HepG2 (cell line): ENCODE data around the gene ANKRD52. TPM values are rescaled to one million over a fixed set of nuclear protein-coding genes. Genes with fewer than 3 reads are reported as not detected.
A peak's percentile ranks its signal among the peaks of the same experiment; 100 is the strongest.

Experiments
- AHDC1 ChIP-seq: sonication (generic); formaldehyde crosslinking; IDR thresholded peaks from 2 replicates; pipeline ENCODE4 v1.5.1; 2020; ENCODE audit warnings: mild to moderate bottlenecking, missing genetic modification reagents, borderline replicate concordance
- CHCHD3 ChIP-seq: sonication (generic); formaldehyde crosslinking; IDR thresholded peaks from 2 replicates; pipeline ENCODE4 v1.8.0; 2022; ENCODE audit warnings: mild to moderate bottlenecking, missing genetic modification reagents, moderate library complexity
- DRAP1 ChIP-seq: IDR thresholded peaks from 2 replicates; pipeline ENCODE4 v1.6.1; 2016; ENCODE audit warnings: missing genetic modification reagents, missing compliant biosample characterization
- ETV5 ChIP-seq: IDR thresholded peaks from 2 replicates; pipeline ENCODE4 v1.6.1; 2018; ENCODE audit warnings: missing biosample characterization, missing genetic modification reagents, inconsistent platforms, borderline replicate concordance
- HMG20B ChIP-seq: conservative IDR thresholded peaks from 2 replicates; pipeline ENCODE4 v1.6.1; 2016; ENCODE audit warnings: missing genetic modification reagents, missing compliant biosample characterization
- KDM5B ChIP-seq: sonication (generic); formaldehyde crosslinking; IDR thresholded peaks from 2 replicates; pipeline ENCODE4 v1.4.0; 2020; ENCODE audit warnings: missing genetic modification reagents, mild to moderate bottlenecking, borderline replicate concordance
- NRL ChIP-seq: sonication (generic); formaldehyde crosslinking; IDR thresholded peaks from 2 replicates; pipeline ENCODE4 v1.5.0; 2020; ENCODE audit warnings: missing genetic modification reagents, mild to moderate bottlenecking, moderate library complexity, borderline replicate concordance
- SIN3A ChIP-seq: IDR thresholded peaks from 2 replicates; pipeline ENCODE4 v1.6.1; 2011; ENCODE audit warnings: low read depth, mild to moderate bottlenecking, control low read depth, low read length, borderline replicate concordance
- SP1 ChIP-seq, 2 experiments: fragments of 450-650 bp in 1 of 2; sonication (generic) in 1 of 2; formaldehyde crosslinking in 1 of 2; IDR thresholded peaks; 2 replicates each; pipeline versions ENCODE4 v1.4.0 to v1.6.1; 2016 to 2020; ENCODE audit warnings: missing genetic modification reagents in 1 of 2
- TBL1XR1 ChIP-seq: fragments of 150-350 bp; IDR thresholded peaks from 2 replicates; pipeline ENCODE4 v1.6.1; 2014; ENCODE audit warnings: borderline replicate concordance, low read length; ENCODE audit not compliant: partially characterized antibody
- TCF12 ChIP-seq, 2 experiments: fragments of 450-650 bp in 1 of 2; sonication (generic) in 1 of 2; formaldehyde crosslinking in 1 of 2; IDR thresholded peaks; 2 replicates each; pipeline versions ENCODE4 v1.6.1 to v1.8.0; 2017 to 2022; ENCODE audit warnings: antibody characterized with exemption in 1 of 2, mild to moderate bottlenecking in 1 of 2, missing genetic modification reagents in 1 of 2, moderate library complexity in 1 of 2
- THAP8 ChIP-seq: sonication (generic); formaldehyde crosslinking; IDR thresholded peaks from 2 replicates; pipeline ENCODE4 v1.5.1; 2020; ENCODE audit warnings: missing genetic modification reagents, mild to moderate bottlenecking, borderline replicate concordance
- ZBTB7B ChIP-seq: sonication (generic); formaldehyde crosslinking; IDR thresholded peaks from 2 replicates; pipeline ENCODE4 v1.4.0; 2020; ENCODE audit warnings: missing genetic modification reagents
- ZFP90 ChIP-seq: sonication (generic); formaldehyde crosslinking; IDR thresholded peaks from 2 replicates; pipeline ENCODE4 v1.8.0; 2022; ENCODE audit warnings: missing genetic modification reagents, mild to moderate bottlenecking, inconsistent platforms, borderline replicate concordance
- ZMYM4 ChIP-seq: sonication (generic); formaldehyde crosslinking; IDR thresholded peaks from 2 replicates; pipeline ENCODE4 v1.8.1; 2023; ENCODE audit warnings: mild to moderate bottlenecking, missing genetic modification reagents
- ZNF263 ChIP-seq: sonication (generic); formaldehyde crosslinking; IDR thresholded peaks from 2 replicates; pipeline ENCODE4 v1.4.0; 2020; ENCODE audit warnings: missing genetic modification reagents
- ZNF3 ChIP-seq: IDR thresholded peaks from 2 replicates; pipeline ENCODE4 v1.7.0; 2017; ENCODE audit warnings: inconsistent platforms
- ZNF512B ChIP-seq: sonication (generic); formaldehyde crosslinking; IDR thresholded peaks from 2 replicates; pipeline ENCODE4 v1.5.1; 2020; ENCODE audit warnings: missing genetic modification reagents, mild to moderate bottlenecking, borderline replicate concordance
- ZNF660 ChIP-seq: sonication (generic); formaldehyde crosslinking; IDR thresholded peaks from 2 replicates; pipeline ENCODE4 v1.5.1; 2020; ENCODE audit warnings: mild to moderate bottlenecking, low read depth, missing genetic modification reagents, borderline replicate concordance
- polyA plus RNA-seq, 8 experiments: library from polyadenylated mRNA; depleted of rRNA in 3 of 8; stranded (reverse) in 7 of 8; unstranded in 1 of 8; fragments of >200 nt; fragmentation: Illumina TruSeq in 4 of 8; extraction: Trizol in 4 of 8; gene quantifications; 2 replicates each; pipeline versions ENCODE4 v1.2.1 to v1.2.3, GENCODE V29; 2011 to 2016; ENCODE audit warnings: low read depth in 4 of 8, missing spikeins in 1 of 8, mixed read lengths in 1 of 8; ENCODE audit not compliant: insufficient read depth in 1 of 8
- total RNA-seq, 5 experiments: library from RNA; depleted of rRNA; stranded (reverse); fragments of >200 nt; fragmentation: Illumina TruSeq; extraction: Trizol; gene quantifications; 2 replicates each; pipeline ENCODE4 v1.2.3, GENCODE V29; 2016; ENCODE audit warnings: low read depth in 1 of 5

Gene ANKRD52
- total and polyA plus RNA-seq, 2 of the 13 experiments (the other 11 are each of a cell fraction or from before 2014, with no cell fraction given): 7.8 to 9.2 TPM

- peak; percentile 68; the same call in 1 of the 2 replicates for TF ChIP-seq AHDC1
- TF ChIP-seq CHCHD3 (CRISPR knock-in tag): no peak
- TF ChIP-seq ZMYM4 (CRISPR knock-in tag): peak; percentile 61; the same call in 1 of the 2 replicates
- TF ChIP-seq ZNF263: peak; percentile 87
- TF ChIP-seq HMG20B (CRISPR knock-in tag): peak; percentile 55; the same call in 1 of the 2 replicates
- no peak for TF ChIP-seq TBL1XR1
- TF ChIP-seq ZNF660 (CRISPR knock-in tag): no peak
- TF ChIP-seq ZFP90 (CRISPR knock-in tag): peak; percentile 19
- TF ChIP-seq SP1 (IDR thresholded peaks at IDR 0.05): no peak
- TF ChIP-seq SP1 (CRISPR knock-in tag; IDR thresholded peaks at IDR 0.05): peak; percentile 57; the same call in 1 of the 2 replicates
- TF ChIP-seq ZNF3 (CRISPR knock-in tag): no peak
- TF ChIP-seq DRAP1 (CRISPR knock-in tag): peak; percentile 95
- TF ChIP-seq KDM5B (CRISPR knock-in tag): peak; percentile 54; the same call in 1 of the 2 replicates
- no peak for TF ChIP-seq TCF12 (IDR thresholded peaks at IDR 0.05)
- TF ChIP-seq TCF12 (CRISPR knock-in tag; IDR thresholded peaks at IDR 0.05): no peak
- TF ChIP-seq NRL (CRISPR knock-in tag): no peak
- TF ChIP-seq SIN3A: peak; percentile 25; the same call in 1 of the 2 replicates
- TF ChIP-seq ZBTB7B (CRISPR knock-in tag): peak; percentile 62; the same call in 1 of the 2 replicates
- TF ChIP-seq ZNF512B: no peak
- no peak for TF ChIP-seq THAP8 (CRISPR knock-in tag)
- no peak for TF ChIP-seq ETV5 (CRISPR knock-in tag)
These were observed 27.6 kb downstream of the ANKRD52 start (continued) for GRCh38 chr12:56230432-56231183.
